ENCODE measurements around the gene BTBD17. TPM values are rescaled to one million over a fixed set of nuclear protein-coding genes. Genes with fewer than 3 reads are reported as not detected.

The BTBD17 gene
- total RNA-seq, 3 donors from 2014 or later: 0.17 TPM; not detected in 2

- Histone ChIP-seq H3K9me3 (no peaks in the 10 kb centered on the region), H3K36me3 (ENCODE audit: low read depth) (no peaks in the 10 kb centered on the region), H3K4me1 (ENCODE audit: low read depth) (peaks cover 4% of the 10 kb centered on the region), H3K4me3 (no peak overlapping the region)
- TF ChIP-seq CTCF (IDR thresholded peaks at IDR 0.05): no peak
- ATAC-seq: no peak
- intact Hi-C loops (cut with DNase I, micrococcal nuclease): no loop called here
- no peak for DNase-seq
Measured at GRCh38 chr17:74354561-74354960, 7.1 kb downstream of the BTBD17 start.

GRCh38 chr17:74354123-74354522 lies 7.5 kb downstream of the BTBD17 start:
- Histone ChIP-seq H3K4me3 (no peak overlapping the region), H3K4me1 (ENCODE audit: low read depth) (peaks cover 4% of the 10 kb centered on the region), H3K9me3 (no peaks in the 10 kb centered on the region), H3K36me3 (ENCODE audit: low read depth) (no peaks in the 10 kb centered on the region)
- peak; percentile 60 for TF ChIP-seq CTCF (IDR thresholded peaks at IDR 0.05)
- intact Hi-C loops (cut with DNase I, micrococcal nuclease): no loop called here
- DNase-seq (peak in 2 of 3 donors; percentile 69 to 77), ATAC-seq (peak; percentile 83)

- Histone ChIP-seq H3K36me3 (ENCODE audit: low read depth) (no peaks in the 10 kb centered on the region), H3K4me3 (no peak overlapping the region), H3K4me1 (ENCODE audit: low read depth) (peaks cover 4% of the 10 kb centered on the region), H3K9me3 (no peaks in the 10 kb centered on the region)
- DNase-seq (no peak), ATAC-seq (no peak)
- TF ChIP-seq CTCF (IDR thresholded peaks at IDR 0.05): no peak
- intact Hi-C loops (cut with DNase I, micrococcal nuclease): no loop called here
Measured at GRCh38 chr17:74353446-74354060, 8.1 kb downstream of the BTBD17 start.

GRCh38 chr17:74351552-74352210 lies 10.0 kb downstream of the BTBD17 start:
- peak; percentile 6 for ATAC-seq
- DNase-seq: no peak
- H3K4me1 ChIP-seq (ENCODE audit: low read depth): no peaks in the 10 kb centered on the region
- H3K9me3 ChIP-seq: no peaks in the 10 kb centered on the region
- intact Hi-C loops (cut with DNase I, micrococcal nuclease): no loop called here
- H3K36me3 ChIP-seq (ENCODE audit: low read depth): no peaks in the 10 kb centered on the region
- H3K4me3 ChIP-seq: no peak overlapping the region
- TF ChIP-seq CTCF (IDR thresholded peaks at IDR 0.05): no peak

- intact Hi-C loops (cut with DNase I, micrococcal nuclease): no loop called here
- no peak for TF ChIP-seq CTCF (IDR thresholded peaks at IDR 0.05)
- H3K4me3 ChIP-seq: no peak overlapping the region
- no peaks in the 10 kb centered on the region for H3K36me3 ChIP-seq (ENCODE audit: low read depth)
- no peaks in the 10 kb centered on the region for H3K9me3 ChIP-seq
- no peak for DNase-seq
- no peaks in the 10 kb centered on the region for H3K4me1 ChIP-seq (ENCODE audit: low read depth)
- ATAC-seq: no peak
Measured at GRCh38 chr17:74350486-74350885, 11.2 kb downstream of the BTBD17 start.
